CD1c-positive myeloid dendritic cell (primary cell): Measurements from ENCODE around the gene CACNB3.
"Not testable (repeated sequence)": the region's sequence is repeated elsewhere in the genome, so short reads cannot be mapped to it uniquely, and the experiment has no call there.

Experiments
- DNase-seq: peaks from one replicate; pipeline ENCODE4 v3.0.0-alpha.2; 2016; ENCODE audit errors: extremely low spot score

Gene CACNB3

GRCh38 chr12:48818831-48819590 is 715 bp downstream of the CACNB3 start:
- DNase-seq: peak; percentile 19

GRCh38 chr12:48819986-48820725 is 1.9 kb downstream of the CACNB3 start:
- no peak for DNase-seq

- no peak for DNase-seq
Measured at GRCh38 chr12:48822139-48822538, 3.8 kb downstream of the CACNB3 start.

- no peak for DNase-seq
Measured at GRCh38 chr12:48822711-48823110, 4.4 kb downstream of the CACNB3 start.

GRCh38 chr12:48823281-48823680 is 5.0 kb downstream of the CACNB3 start:
- no peak for DNase-seq

- DNase-seq: no peak
Measured at GRCh38 chr12:48824112-48824511, 5.8 kb downstream of the CACNB3 start.

GRCh38 chr12:48824905-48825304 is 6.6 kb downstream of the CACNB3 start:
- no peak for DNase-seq

- no peak for DNase-seq
Measured at GRCh38 chr12:48826209-48826855, 8.0 kb downstream of the CACNB3 start.

- no peak for DNase-seq
Measured at GRCh38 chr12:48827026-48827425, 8.7 kb downstream of the CACNB3 start.

- DNase-seq: no peak
Measured at GRCh38 chr12:48827513-48828096, 9.3 kb downstream of the CACNB3 start.

- no peak for DNase-seq
Measured at GRCh38 chr12:48828293-48828692, 10.0 kb downstream of the CACNB3 start.

- DNase-seq: no peak
Measured at GRCh38 chr12:48828841-48829575, 10.7 kb downstream of the CACNB3 start.

- no peak for DNase-seq
Measured at GRCh38 chr12:48831257-48831656, 13.0 kb downstream of the CACNB3 start.

- DNase-seq: no peak
Measured at GRCh38 chr12:48832321-48833060, 14.2 kb downstream of the CACNB3 start.

- DNase-seq: no peak
Measured at GRCh38 chr12:48838048-48838447, 19.8 kb downstream of the CACNB3 start.

GRCh38 chr12:48842021-48842420 is 23.7 kb downstream of the CACNB3 start:
- not testable (repeated sequence) for DNase-seq

- DNase-seq: peak; percentile 98
Measured at GRCh38 chr12:48851883-48852733, 33.8 kb downstream of the CACNB3 start, which contains the start of gene DDX23. Gene DDX23, minus strand, starts transcription at chr12:48852163. Its CDS starts 6,381 bp downstream, at chr12:48845782.

- DNase-seq: peak; percentile 95
Measured at GRCh38 chr12:48852734-48853688, 34.7 kb downstream of the CACNB3 start.

GRCh38 chr12:48854488-48854887 is 36.2 kb downstream of the CACNB3 start:
- DNase-seq: no peak
